K562 (cell line): Measurements from ENCODE around the gene MARCHF9. TPM values are rescaled to one million over a fixed set of nuclear protein-coding genes. Genes with fewer than 3 reads are reported as not detected.

ENCODE experiments used
- ATAC-seq: fragments of 200-7000 bp; cut with Tn5 transposase; 3 replicates; pipeline ENCODE4 v1.9.1; 2020; ENCODE audit warnings: moderate library complexity
- BruUV-seq: library from RNA; stranded (reverse); fragments of 400-500 nt; replicated peaks from 2 replicates; lab custom pipeline; 2021; lab: Mats Ljungman, UMichigan
- CTCF ChIA-PET: fragments of 300-600 bp; formaldehyde crosslinking; extraction: SDS; loops from one replicate; lab custom pipeline; 2021; ENCODE audit warnings: low intra/inter-chr PET ratio; lab: Yijun Ruan, JAX
- POLR2A ChIA-PET: fragments of 300-600, 350-650 bp; sonication (Branson Sonifier 250); formaldehyde crosslinking; extraction: SDS; loops from one replicate; lab custom pipeline; 2021; ENCODE audit warnings: antibody characterized with exemption, inconsistent platforms; lab: Yijun Ruan, JAX
- DNase-seq, 4 experiments: peaks; one replicate each; pipeline versions ENCODE4 v3.0.0 to v3.0.0-alpha.2; 2011 to 2018; ENCODE audit warnings: low spot score in 3 of 4, mixed read lengths in 3 of 4; ENCODE audit errors: extremely low read depth in 1 of 4
- FAIRE-seq: peaks from 2 replicates; lab custom pipeline; 2011; peaks lifted over from hg19 to GRCh38; lab: Jason Lieb, UNC
- H2AFZ ChIP-seq: 2 replicates; pipeline ENCODE4 v1.6.0; 2011; ENCODE audit warnings: low read depth, low read length, control low read depth, inconsistent platforms
- H3K27ac ChIP-seq: fragments of 200-600 bp; 3 replicates; pipeline ENCODE4 v1.8.0; 2011; ENCODE audit warnings: low read depth, mild to moderate bottlenecking, control low read depth, inconsistent platforms, low read length, moderate library complexity, mixed read lengths; ENCODE audit errors: extremely low read depth
- H3K27me3 ChIP-seq, 2 experiments: fragments of 300-600 bp in 1 of 2; 2 replicates in 1 of 2; 3 replicates in 1 of 2; pipeline versions ENCODE4 v1.6.0 to v1.8.0; 2011; ENCODE audit warnings: inconsistent platforms in 2 of 2, low read length in 2 of 2, mild to moderate bottlenecking in 1 of 2, mixed read lengths in 1 of 2, moderate library complexity in 1 of 2; ENCODE audit not compliant: control insufficient read depth in 2 of 2, insufficient read depth in 2 of 2
- H3K36me3 ChIP-seq: fragments of 300-600 bp; 3 replicates; pipeline ENCODE4 v1.8.0; 2011; ENCODE audit warnings: mild to moderate bottlenecking, low read length, inconsistent platforms; ENCODE audit not compliant: control insufficient read depth, insufficient read depth
- H3K4me1 ChIP-seq, 2 experiments: fragments of 200-600 bp in 1 of 2; replicated peaks in 1 of 2; 2 replicates in 1 of 2; 3 replicates in 1 of 2; pipeline versions ENCODE4 v1.5.1 to v1.8.0; 2011; ENCODE audit warnings: inconsistent platforms in 2 of 2, low read length in 2 of 2, mild to moderate bottlenecking in 1 of 2, mixed read lengths in 1 of 2, moderate library complexity in 1 of 2; ENCODE audit not compliant: control insufficient read depth in 2 of 2, insufficient read depth in 2 of 2
- H3K4me2 ChIP-seq: 2 replicates; pipeline ENCODE4 v1.6.1; 2011; ENCODE audit warnings: low read length, control low read depth, inconsistent platforms, mixed read lengths; ENCODE audit not compliant: insufficient read depth
- H3K4me3 ChIP-seq: fragments of 200-600 bp; sonication (generic), shearing (Covaris generic); 2 replicates; pipeline ENCODE4 v1.5.1; 2016; ENCODE audit warnings: control low read depth, inconsistent platforms
- H3K79me2 ChIP-seq: fragments of 200-600 bp; 3 replicates; pipeline ENCODE4 v1.8.0; 2011; ENCODE audit warnings: low read length, inconsistent platforms; ENCODE audit not compliant: control insufficient read depth, insufficient read depth
- H3K9ac ChIP-seq, 2 experiments: 2 replicates each; pipeline versions ENCODE4 v1.6.0 to v1.6.1; 2011; ENCODE audit warnings: low read depth in 2 of 2, low read length in 2 of 2, control low read depth in 1 of 2, inconsistent platforms in 1 of 2, mild to moderate bottlenecking in 1 of 2, mixed read lengths in 1 of 2; ENCODE audit not compliant: insufficient read depth in 1 of 2
- H3K9me1 ChIP-seq: one replicate; pipeline ENCODE4 v1.6.0; 2011; ENCODE audit warnings: inconsistent platforms, mild to moderate bottlenecking, low read length, moderate library complexity; ENCODE audit not compliant: control insufficient read depth, insufficient read depth
- H3K9me3 ChIP-seq: replicated peaks from 2 replicates; pipeline ENCODE4 v1.5.1; 2011; ENCODE audit warnings: low read depth, low read length, inconsistent platforms; ENCODE audit not compliant: control insufficient read depth, insufficient read depth
- H4K20me1 ChIP-seq: replicated peaks from 2 replicates; pipeline ENCODE4 v1.6.1; 2011; ENCODE audit warnings: low read length, inconsistent platforms, mixed read lengths; ENCODE audit not compliant: control insufficient read depth, insufficient read depth
- EP400 ChIP-seq: fragments of 450-650 bp; IDR thresholded peaks from 2 replicates; pipeline ENCODE4 v1.6.1; 2017; ENCODE audit warnings: antibody characterized with exemption, mild to moderate bottlenecking, moderate library complexity
- ETV5 ChIP-seq: sonication (generic); formaldehyde crosslinking; IDR thresholded peaks from 2 replicates; pipeline ENCODE4 v1.4.0; 2020; ENCODE audit warnings: low read depth, mild to moderate bottlenecking, missing genetic modification reagents
- KAT2B ChIP-seq: IDR thresholded peaks from one replicate; pipeline ENCODE4 v1.6.1; 2012; ENCODE audit warnings: low read depth, mild to moderate bottlenecking, control low read depth, inconsistent platforms, low read length, moderate library complexity
- MAFK ChIP-seq: IDR thresholded peaks from 2 replicates; pipeline ENCODE4 v1.6.1; 2011; ENCODE audit warnings: low read length, improper control_type of control experiment
- POLR2AphosphoS5 ChIP-seq: IDR thresholded peaks from 2 replicates; pipeline ENCODE4 v1.6.1; 2011; ENCODE audit warnings: mild to moderate bottlenecking, low read depth, low read length, moderate library complexity; ENCODE audit not compliant: control insufficient read depth, insufficient read depth
- SOX6 ChIP-seq: fragments of 450-650 bp; IDR thresholded peaks from 2 replicates; pipeline ENCODE4 v1.6.1; 2014; ENCODE audit warnings: mild to moderate bottlenecking
- TAF1 ChIP-seq: IDR thresholded peaks from 2 replicates; pipeline ENCODE4 v1.6.1; 2011; ENCODE audit warnings: mild to moderate bottlenecking, low read length, moderate library complexity; ENCODE audit not compliant: insufficient read depth, control insufficient read depth, severe bottlenecking; ENCODE audit errors: extremely low read depth
- ZNF668 ChIP-seq: fragments of 250-450 bp; sonication (Bioruptor Pico); IDR thresholded peaks from 2 replicates; pipeline ENCODE4 v1.8.0; 2022; ENCODE audit warnings: mild to moderate bottlenecking, inconsistent platforms
- WGBS: fragments of 100-300 bp; shearing (Covaris generic); methylation state at CpG from one replicate; pipeline ENCODE4 v1.1.6; 2016; ENCODE audit warnings: low coverage, mixed read lengths; ENCODE audit not compliant: insufficient coverage; ENCODE audit errors: missing lambda C conversion rate; 5-methylcytosine and 5-hydroxymethylcytosine counted together
- in situ Hi-C: fragments of 300-500 bp; cut with MboI; formaldehyde crosslinking; loops from 4 replicates; pipeline ENCODE4 v1.15.0; 2018; ENCODE audit warnings: inconsistent platforms, mixed read lengths
- intact Hi-C: fragments of 100-400 bp; cut with micrococcal nuclease; formaldehyde crosslinking; loops from 2 replicates; pipeline ENCODE4 v1.14.2; 2022
- polyA plus RNA-seq, 8 experiments: library from polyadenylated mRNA; depleted of rRNA in 4 of 8; stranded (reverse) in 5 of 8; unstranded in 3 of 8; fragments of >200 nt; fragmentation: Nextera tagmentation in 2 of 8; fragmentation: Illumina TruSeq in 1 of 8; extraction: Ambion mirVana in 2 of 8; extraction: Trizol in 1 of 8; gene quantifications; 2 replicates each; pipeline versions ENCODE4 v1.2.1 to v1.2.3, GENCODE V29; 2011 to 2014; ENCODE audit warnings: inconsistent platforms in 1 of 8, missing spikeins in 1 of 8
- total RNA-seq, 7 experiments: library from RNA; depleted of rRNA in 6 of 7; stranded (reverse); fragments of >200 nt in 6 of 7; fragmentation: Illumina TruSeq in 2 of 7; extraction: Trizol in 2 of 7; gene quantifications; 2 replicates each; pipeline versions ENCODE4 v1.2.1 to v1.2.3, GENCODE V29; 2011 to 2021; ENCODE audit warnings: low replicate concordance in 1 of 7

The MARCHF9 gene
- total and polyA plus RNA-seq, 9 of the 15 experiments (the other 6 are each of a cell fraction or from before 2014, with no cell fraction given), result 0.80 to 12.4 (median 6.2) TPM

DNA sequence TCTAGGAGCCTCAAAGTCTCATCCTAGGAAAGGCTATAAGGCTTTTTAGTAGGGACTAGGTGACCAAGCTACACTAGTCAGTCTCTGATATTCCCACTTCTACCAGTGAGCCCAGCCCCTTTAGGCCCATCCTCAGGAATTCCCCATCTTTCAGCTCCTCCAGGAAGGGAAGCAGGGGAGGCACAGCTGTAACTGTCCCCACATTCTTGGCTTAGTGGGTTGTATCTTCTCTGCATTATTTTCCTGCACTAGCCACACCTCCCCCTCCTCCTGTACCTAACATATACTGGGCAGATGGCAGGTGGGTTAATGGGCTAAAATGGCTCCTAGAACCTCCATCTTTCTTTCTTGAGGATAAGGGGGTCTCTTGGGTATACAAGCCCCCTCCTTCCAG lies 12.4 kb downstream of the MARCHF9 start:
- Histone ChIP-seq H3K27ac (no peak overlapping the region; the same call in 2 of the 3 replicates), H3K4me3 (no peak overlapping the region), H3K27me3 (no peaks in the 10 kb centered on the region), H3K9me3 (no peaks in the 10 kb centered on the region), H3K4me2 (peak overlapping the region; percentile 63; the same call in 1 of the 2 replicates), H3K36me3 (peaks cover 33% of the 10 kb centered on the region), H3K79me2 (peaks cover 13% of the 10 kb centered on the region), H4K20me1 (no peaks in the 10 kb centered on the region), H3K4me1 (peaks cover 18 to 39% of the 10 kb centered on the region in 2 experiments), H3K9ac (peak overlapping the region in 1 of 2 experiments; percentile 88; a peak in 1 of 4 replicates), H3K9me1 (no peaks in the 10 kb centered on the region), H2AFZ (no peak overlapping the region)
- TF ChIP-seq MAFK (no peak), POLR2AphosphoS5 (0 out of 2 replicates have a peak, but pooled peaks have one; percentile 6)
- in situ Hi-C loops, result no loop called here
- DNase-seq (no peak), FAIRE-seq (no peak), ATAC-seq (no peak)
- no TSS peak for BruUV-seq
- CTCF ChIA-PET, result no interaction called here
- intact Hi-C loops, result no loop called here
- POLR2A ChIA-PET, result interaction anchor here (0.6 to 3.8 kb wide), 7 partner anchors 9 to 30 kb away, joined by 3 to 26 read pairs (median 4); partner anchors contain the start of genes CDK4, TSFM and TSPAN31

DNA sequence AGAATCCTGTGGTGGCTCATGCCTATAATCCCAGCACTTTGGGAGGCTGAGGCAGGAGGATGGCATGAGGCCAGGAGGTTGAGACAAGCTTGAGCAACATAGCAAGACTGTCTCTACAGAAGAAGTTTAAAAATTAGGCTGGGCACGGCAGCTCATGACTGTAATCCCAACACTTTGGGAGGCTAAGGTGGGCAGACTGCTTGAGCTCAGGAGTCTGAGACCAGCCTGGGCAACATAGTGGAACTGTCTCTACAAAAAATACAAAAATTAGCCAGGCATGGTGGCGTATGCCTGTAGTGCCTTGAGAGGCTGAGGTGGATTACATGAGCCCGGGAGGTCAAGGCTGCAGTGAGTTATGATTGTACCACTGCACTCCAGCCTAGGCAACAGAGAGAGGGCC lies 13.0 kb downstream of the MARCHF9 start:
- no peak overlapping the region for H3K4me3 ChIP-seq
- peaks cover 33% of the 10 kb centered on the region for H3K36me3 ChIP-seq
- peaks cover 18 to 44% of the 10 kb centered on the region in 2 experiments for H3K4me1 ChIP-seq
- ChIA-PET POLR2A (interaction anchor here (0.6 to 3.8 kb wide), 6 partner anchors 9 to 106 kb away, joined by 3 to 26 read pairs (median 4); partner anchors contain the start of gene CDK4), CTCF (no interaction called here)
- ATAC-seq, result no peak
- H2AFZ ChIP-seq, result no peak overlapping the region
- intact Hi-C loops, result no loop called here
- no peak for FAIRE-seq
- H3K9ac ChIP-seq, result no peak overlapping the region
- no peak overlapping the region for H3K4me2 ChIP-seq
- H3K27ac ChIP-seq, result no peak overlapping the region
- no peak for DNase-seq
- no peaks in the 10 kb centered on the region for H3K9me1 ChIP-seq
- WGBS, result 91% methylated on average over 3 of the region's 3 CpGs
- peaks cover 18% of the 10 kb centered on the region for H3K79me2 ChIP-seq
- in situ Hi-C loops, result no loop called here
- no TSS peak for BruUV-seq
- H3K9me3 ChIP-seq, result no peaks in the 10 kb centered on the region
- TF ChIP-seq TAF1 (no peak), KAT2B (no peak), SOX6 (no peak), ZNF668 (CRISPR knock-in tag) (no peak), EP400 (no peak), ETV5 (CRISPR knock-in tag) (no peak)
- no peaks in the 10 kb centered on the region for H3K27me3 ChIP-seq
- no peaks in the 10 kb centered on the region for H4K20me1 ChIP-seq
